HEK293 (cell line): ENCODE data around the gene OSCP1.

Source experiments
- YY1 ChIP-seq: fragments of 450-650 bp; formaldehyde crosslinking; IDR thresholded peaks from 2 replicates; pipeline ENCODE4 v1.5.1; 2018; ENCODE audit warnings: missing biosample characterization, missing genetic modification characterization
- ZNF133 ChIP-seq: fragments of 450-650 bp; formaldehyde crosslinking; IDR thresholded peaks from 2 replicates; pipeline ENCODE4 v1.5.1; 2016; ENCODE audit warnings: missing biosample characterization, missing genetic modification characterization
- ZNF274 ChIP-seq, 2 experiments: fragments of 200-500 bp in 1 of 2; fragments of 450-650 bp in 1 of 2; sonication (Bioruptor generic) in 1 of 2; formaldehyde crosslinking in 1 of 2; IDR thresholded peaks; 2 replicates each; pipeline versions ENCODE4 v1.5.1 to v1.6.1; 2014 to 2016; ENCODE audit warnings: borderline replicate concordance in 1 of 2, inconsistent platforms in 1 of 2, low read length in 1 of 2, missing biosample characterization in 1 of 2, missing genetic modification characterization in 1 of 2
- ZSCAN30 ChIP-seq: fragments of 450-650 bp; IDR thresholded peaks from 2 replicates; pipeline ENCODE4 v1.5.1; 2018; ENCODE audit warnings: missing biosample characterization, mild to moderate bottlenecking, missing genetic modification characterization, moderate library complexity
- TF ChIP-seq, protein P1 (sequence below): fragments of 450-650 bp; formaldehyde crosslinking; IDR thresholded peaks from 2 replicates; pipeline ENCODE4 v1.5.1; 2016; ENCODE audit warnings: missing biosample characterization, missing genetic modification characterization
- TF ChIP-seq, protein P2 (sequence below): fragments of 450-650 bp; formaldehyde crosslinking; IDR thresholded peaks from 2 replicates; pipeline ENCODE4 v1.5.1; 2016; ENCODE audit warnings: missing biosample characterization, missing genetic modification characterization

DNA sequence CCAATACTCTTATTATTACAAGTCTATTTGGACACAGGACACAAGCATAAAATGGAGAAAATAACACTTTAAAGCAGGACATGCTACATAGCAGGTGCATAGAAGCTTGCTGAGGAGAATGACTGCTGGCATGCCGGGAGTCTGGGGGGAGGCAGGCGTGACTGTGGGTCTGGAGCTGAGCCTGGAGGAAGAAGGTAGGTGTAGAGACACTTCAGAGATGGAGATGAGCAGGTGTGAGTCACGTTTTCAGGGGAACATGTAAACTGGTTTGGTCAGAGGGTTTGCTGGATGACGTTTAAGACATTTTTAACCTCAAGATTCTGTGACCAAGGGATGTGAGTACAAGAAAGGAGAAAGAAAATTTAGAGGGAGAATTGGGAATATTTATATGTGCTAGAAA, 24.5 kb downstream of the OSCP1 start:
- TF ChIP-seq, protein P1, sequence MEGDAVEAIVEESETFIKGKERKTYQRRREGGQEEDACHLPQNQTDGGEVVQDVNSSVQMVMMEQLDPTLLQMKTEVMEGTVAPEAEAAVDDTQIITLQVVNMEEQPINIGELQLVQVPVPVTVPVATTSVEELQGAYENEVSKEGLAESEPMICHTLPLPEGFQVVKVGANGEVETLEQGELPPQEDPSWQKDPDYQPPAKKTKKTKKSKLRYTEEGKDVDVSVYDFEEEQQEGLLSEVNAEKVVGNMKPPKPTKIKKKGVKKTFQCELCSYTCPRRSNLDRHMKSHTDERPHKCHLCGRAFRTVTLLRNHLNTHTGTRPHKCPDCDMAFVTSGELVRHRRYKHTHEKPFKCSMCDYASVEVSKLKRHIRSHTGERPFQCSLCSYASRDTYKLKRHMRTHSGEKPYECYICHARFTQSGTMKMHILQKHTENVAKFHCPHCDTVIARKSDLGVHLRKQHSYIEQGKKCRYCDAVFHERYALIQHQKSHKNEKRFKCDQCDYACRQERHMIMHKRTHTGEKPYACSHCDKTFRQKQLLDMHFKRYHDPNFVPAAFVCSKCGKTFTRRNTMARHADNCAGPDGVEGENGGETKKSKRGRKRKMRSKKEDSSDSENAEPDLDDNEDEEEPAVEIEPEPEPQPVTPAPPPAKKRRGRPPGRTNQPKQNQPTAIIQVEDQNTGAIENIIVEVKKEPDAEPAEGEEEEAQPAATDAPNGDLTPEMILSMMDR, result no peak
- TF ChIP-seq ZSCAN30 (tag by site-specific recombination) (no peak), YY1 (tag by site-specific recombination) (no peak), ZNF274 (IDR thresholded peaks at IDR 0.05; ENCODE audit: low read length) (no peak), ZNF274 (tag by site-specific recombination; IDR thresholded peaks at IDR 0.05; ENCODE audit: borderline replicate concordance) (no peak), ZNF133 (tag by site-specific recombination) (no peak)
- TF ChIP-seq, protein P2, sequence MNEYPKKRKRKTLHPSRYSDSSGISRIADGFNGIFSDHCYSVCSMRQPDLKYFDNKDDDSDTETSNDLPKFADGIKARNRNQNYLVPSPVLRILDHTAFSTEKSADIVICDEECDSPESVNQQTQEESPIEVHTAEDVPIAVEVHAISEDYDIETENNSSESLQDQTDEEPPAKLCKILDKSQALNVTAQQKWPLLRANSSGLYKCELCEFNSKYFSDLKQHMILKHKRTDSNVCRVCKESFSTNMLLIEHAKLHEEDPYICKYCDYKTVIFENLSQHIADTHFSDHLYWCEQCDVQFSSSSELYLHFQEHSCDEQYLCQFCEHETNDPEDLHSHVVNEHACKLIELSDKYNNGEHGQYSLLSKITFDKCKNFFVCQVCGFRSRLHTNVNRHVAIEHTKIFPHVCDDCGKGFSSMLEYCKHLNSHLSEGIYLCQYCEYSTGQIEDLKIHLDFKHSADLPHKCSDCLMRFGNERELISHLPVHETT (tag by site-specific recombination), result no peak
